Measurements from ENCODE around the gene PDE7B.
"Not testable (repeated sequence)": the region's sequence is repeated elsewhere in the genome, so short reads cannot be mapped to it uniquely, and the experiment has no call there.

The PDE7B gene

GRCh38 chr6:136102991-136103688 lies 251.6 kb downstream of the PDE7B start:
- Histone ChIP-seq H3K9me3 (replicated peaks; ENCODE audit: insufficient read depth, low read length) (no peaks in the 10 kb centered on the region), H3K36me3 (replicated peaks; ENCODE audit: insufficient read depth, low read length) (no peaks in the 10 kb centered on the region), H4K20me1 (ENCODE audit: insufficient read depth, low read length) (no peaks in the 10 kb centered on the region), H3K4me2 (ENCODE audit: low read depth, low read length) (no peak overlapping the region), H3K27ac (ENCODE audit: low read length) (no peak overlapping the region), H3K79me2 (ENCODE audit: low read length) (no peaks in the 10 kb centered on the region), H3K4me1 (ENCODE audit: low read length) (no peaks in the 10 kb centered on the region), H3K9me2 (replicated peaks; ENCODE audit: insufficient read depth, low read length) (no peaks in the 10 kb centered on the region), H3K9ac (ENCODE audit: low read length) (no peak overlapping the region), H3K4me3 (ENCODE audit: low read length) (no peak overlapping the region), H3F3A (ENCODE audit: insufficient read depth, low read length) (no peaks in the 10 kb centered on the region), H2AFZ (ENCODE audit: low read length) (no peak overlapping the region), H3K27me3 (replicated peaks; ENCODE audit: insufficient read depth, low read length) (no peaks in the 10 kb centered on the region)
- no peak for TF ChIP-seq EZH2phosphoT487 (IDR thresholded peaks at IDR 0.05; ENCODE audit: low read length)
- TF ChIP-seq EZH2 (optimal IDR thresholded peaks at IDR 0.05; ENCODE audit: low read depth, low read length): no peak
- no peak for DNase-seq

DNA sequence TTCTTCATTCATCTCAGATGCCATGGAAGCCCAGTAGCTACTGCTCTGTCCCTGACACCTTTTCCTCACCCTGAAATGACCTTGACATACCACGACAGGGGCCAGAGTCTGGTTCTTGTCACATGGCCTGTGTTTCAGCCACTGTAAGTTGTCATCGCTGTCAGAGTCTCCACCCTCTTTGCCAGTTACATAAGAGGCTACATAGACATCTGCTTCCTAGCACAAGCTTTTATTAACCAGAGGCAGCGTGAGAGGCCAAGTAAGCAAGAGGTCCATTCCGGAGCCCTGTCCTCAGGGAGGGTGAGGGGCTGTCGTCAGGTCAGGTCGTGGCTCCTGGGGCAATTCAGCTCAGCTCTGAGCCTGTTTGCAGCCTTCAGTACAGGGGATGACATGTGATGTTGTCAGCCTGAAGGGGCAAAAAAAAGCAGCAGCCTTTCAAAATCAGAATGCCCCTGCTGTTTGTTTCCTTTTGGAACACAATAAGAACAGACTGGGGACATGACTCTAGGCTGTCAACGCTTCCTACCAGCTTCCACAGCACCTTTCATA lies 252.3 kb downstream of the PDE7B start:
- no peaks in the 10 kb centered on the region for H3K9me3 ChIP-seq (replicated peaks; ENCODE audit: insufficient read depth, low read length)
- H3K9me2 ChIP-seq (replicated peaks; ENCODE audit: insufficient read depth, low read length): no peaks in the 10 kb centered on the region
- DNase-seq: no peak
- no peak for TF ChIP-seq EZH2 (optimal IDR thresholded peaks at IDR 0.05; ENCODE audit: low read depth, low read length)
- TF ChIP-seq, protein P1, sequence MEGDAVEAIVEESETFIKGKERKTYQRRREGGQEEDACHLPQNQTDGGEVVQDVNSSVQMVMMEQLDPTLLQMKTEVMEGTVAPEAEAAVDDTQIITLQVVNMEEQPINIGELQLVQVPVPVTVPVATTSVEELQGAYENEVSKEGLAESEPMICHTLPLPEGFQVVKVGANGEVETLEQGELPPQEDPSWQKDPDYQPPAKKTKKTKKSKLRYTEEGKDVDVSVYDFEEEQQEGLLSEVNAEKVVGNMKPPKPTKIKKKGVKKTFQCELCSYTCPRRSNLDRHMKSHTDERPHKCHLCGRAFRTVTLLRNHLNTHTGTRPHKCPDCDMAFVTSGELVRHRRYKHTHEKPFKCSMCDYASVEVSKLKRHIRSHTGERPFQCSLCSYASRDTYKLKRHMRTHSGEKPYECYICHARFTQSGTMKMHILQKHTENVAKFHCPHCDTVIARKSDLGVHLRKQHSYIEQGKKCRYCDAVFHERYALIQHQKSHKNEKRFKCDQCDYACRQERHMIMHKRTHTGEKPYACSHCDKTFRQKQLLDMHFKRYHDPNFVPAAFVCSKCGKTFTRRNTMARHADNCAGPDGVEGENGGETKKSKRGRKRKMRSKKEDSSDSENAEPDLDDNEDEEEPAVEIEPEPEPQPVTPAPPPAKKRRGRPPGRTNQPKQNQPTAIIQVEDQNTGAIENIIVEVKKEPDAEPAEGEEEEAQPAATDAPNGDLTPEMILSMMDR (IDR thresholded peaks at IDR 0.05; ENCODE audit: low read length): no peak
- TF ChIP-seq EZH2phosphoT487 (IDR thresholded peaks at IDR 0.05; ENCODE audit: low read length): no peak
- H3K9ac ChIP-seq (ENCODE audit: low read length): no peak overlapping the region
- no peak overlapping the region for H3K27ac ChIP-seq (ENCODE audit: low read length)
- H3K4me3 ChIP-seq (ENCODE audit: low read length): no peak overlapping the region
- no peaks in the 10 kb centered on the region for H3K36me3 ChIP-seq (replicated peaks; ENCODE audit: insufficient read depth, low read length)
- no peaks in the 10 kb centered on the region for H3K27me3 ChIP-seq (replicated peaks; ENCODE audit: insufficient read depth, low read length)
- no peaks in the 10 kb centered on the region for H3K79me2 ChIP-seq (ENCODE audit: low read length)
- H3F3A ChIP-seq (ENCODE audit: insufficient read depth, low read length): no peaks in the 10 kb centered on the region
- no peak overlapping the region for H2AFZ ChIP-seq (ENCODE audit: low read length)
- no peaks in the 10 kb centered on the region for H3K4me1 ChIP-seq (ENCODE audit: low read length)
- H3K4me2 ChIP-seq (ENCODE audit: low read depth, low read length): no peak overlapping the region
- no peaks in the 10 kb centered on the region for H4K20me1 ChIP-seq (ENCODE audit: insufficient read depth, low read length)

DNA sequence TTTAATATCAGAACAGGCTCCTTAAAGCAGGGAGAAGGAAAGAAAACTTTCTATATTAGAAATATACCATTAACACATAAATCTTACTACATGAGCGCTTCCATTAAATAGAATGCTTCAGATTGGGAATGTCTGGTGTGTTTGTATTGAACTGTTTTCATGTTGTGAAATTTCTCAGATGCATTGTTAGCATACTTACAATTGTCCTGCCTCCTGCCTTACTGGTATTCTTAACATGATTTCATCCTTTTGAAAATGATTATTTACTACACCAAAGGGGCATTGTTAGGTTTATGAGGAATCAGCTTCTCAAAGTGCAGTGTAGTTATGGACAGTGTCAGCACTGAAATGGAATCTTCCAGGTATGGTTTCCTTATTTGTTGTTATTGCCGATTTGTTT lies 253.1 kb downstream of the PDE7B start:
- no peaks in the 10 kb centered on the region for H4K20me1 ChIP-seq (ENCODE audit: insufficient read depth, low read length)
- no peak overlapping the region for H3K4me2 ChIP-seq (ENCODE audit: low read depth, low read length)
- no peaks in the 10 kb centered on the region for H3F3A ChIP-seq (ENCODE audit: insufficient read depth, low read length)
- H3K9ac ChIP-seq (ENCODE audit: low read length): no peak overlapping the region
- TF ChIP-seq, protein P1 (IDR thresholded peaks at IDR 0.05; ENCODE audit: low read length): no peak
- TF ChIP-seq EZH2 (optimal IDR thresholded peaks at IDR 0.05; ENCODE audit: low read depth, low read length) (no peak), EZH2phosphoT487 (IDR thresholded peaks at IDR 0.05; ENCODE audit: low read length) (no peak)
- DNase-seq: no peak
- no peaks in the 10 kb centered on the region for H3K79me2 ChIP-seq (ENCODE audit: low read length)
- no peaks in the 10 kb centered on the region for H3K9me3 ChIP-seq (replicated peaks; ENCODE audit: insufficient read depth, low read length)
- no peak overlapping the region for H3K4me3 ChIP-seq (ENCODE audit: low read length)
- no peaks in the 10 kb centered on the region for H3K36me3 ChIP-seq (replicated peaks; ENCODE audit: insufficient read depth, low read length)
- H3K27me3 ChIP-seq (replicated peaks; ENCODE audit: insufficient read depth, low read length): no peaks in the 10 kb centered on the region
- H3K27ac ChIP-seq (ENCODE audit: low read length): no peak overlapping the region
- H2AFZ ChIP-seq (ENCODE audit: low read length): no peak overlapping the region
- no peaks in the 10 kb centered on the region for H3K4me1 ChIP-seq (ENCODE audit: low read length)
- no peaks in the 10 kb centered on the region for H3K9me2 ChIP-seq (replicated peaks; ENCODE audit: insufficient read depth, low read length)

DNA sequence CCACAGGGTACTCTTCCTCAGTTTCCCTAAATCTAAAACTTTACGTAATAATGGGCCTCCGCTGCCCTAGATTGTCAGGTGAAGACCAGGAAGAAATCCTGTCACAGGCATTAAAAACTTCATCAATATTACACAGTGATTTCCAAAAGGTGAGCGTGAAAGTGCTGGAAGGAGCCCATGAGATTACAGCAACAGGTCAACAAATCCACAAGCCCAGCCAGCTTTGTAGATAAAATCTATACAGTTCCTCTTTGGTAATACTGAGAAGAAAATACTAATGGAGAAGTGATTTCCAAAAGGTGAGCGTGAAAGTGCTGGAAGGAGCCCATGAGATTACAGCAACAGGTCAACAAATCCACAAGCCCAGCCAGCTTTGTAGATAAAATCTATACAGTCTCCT lies 254.3 kb downstream of the PDE7B start:
- H3K36me3 ChIP-seq (replicated peaks; ENCODE audit: insufficient read depth, low read length); H3K9ac ChIP-seq (ENCODE audit: low read length); H3F3A ChIP-seq (ENCODE audit: insufficient read depth, low read length); DNase-seq; H2AFZ ChIP-seq (ENCODE audit: low read length); H3K9me2 ChIP-seq (replicated peaks; ENCODE audit: insufficient read depth, low read length); H3K27me3 ChIP-seq (replicated peaks; ENCODE audit: insufficient read depth, low read length); H3K27ac ChIP-seq (ENCODE audit: low read length); H4K20me1 ChIP-seq (ENCODE audit: insufficient read depth, low read length); H3K9me3 ChIP-seq (replicated peaks; ENCODE audit: insufficient read depth, low read length); H3K4me1 ChIP-seq (ENCODE audit: low read length); H3K4me2 ChIP-seq (ENCODE audit: low read depth, low read length); H3K4me3 ChIP-seq (ENCODE audit: low read length); H3K79me2 ChIP-seq (ENCODE audit: low read length): not testable (repeated sequence)

All from MM.1S (cell line).